Measurements from ENCODE around the gene GCNT4. TPM values are rescaled to one million over a fixed set of nuclear protein-coding genes. Genes with fewer than 3 reads are reported as not detected.

GCNT4 gene
- polyA plus RNA-seq, 2 of the 4 experiments (the other 2 are of a cell fraction) = 0.28 to 0.39 TPM

- H3K4me2 ChIP-seq = no peak overlapping the region
- H3K4me3 ChIP-seq = no peak overlapping the region
- CTCF ChIA-PET = interaction anchor here (1.1 to 1.6 kb wide), 2 partner anchors 11 to 13 kb away, joined by 3 to 4 read pairs; partner anchors contain the start of gene GCNT4
- TF ChIP-seq HOXB5 (CRISPR knock-in tag; IDR thresholded peaks at IDR 0.05) (no peak), CTCF (IDR thresholded peaks at IDR 0.05) (no peak), KDM1A (IDR thresholded peaks at IDR 0.05; ENCODE audit: low read depth) (no peak), RFX5 (IDR thresholded peaks at IDR 0.05) (no peak), ZFP36 (IDR thresholded peaks at IDR 0.05; ENCODE audit: borderline replicate concordance, partially characterized antibody) (no peak), USF2 (IDR thresholded peaks at IDR 0.05) (no peak), HEYL (CRISPR knock-in tag; IDR thresholded peaks at IDR 0.05) (no peak), ATOH8 (CRISPR knock-in tag; IDR thresholded peaks at IDR 0.05; ENCODE audit: low read depth) (no peak), ZC3H11A (IDR thresholded peaks at IDR 0.05) (no peak), MAX (IDR thresholded peaks at IDR 0.05) (no peak), EHF (CRISPR knock-in tag; IDR thresholded peaks at IDR 0.05) (no peak), ZNF302 (CRISPR knock-in tag; IDR thresholded peaks at IDR 0.05) (no peak), GATA3 (IDR thresholded peaks at IDR 0.05; ENCODE audit: borderline replicate concordance) (no peak)
- H3K9me3 ChIP-seq = no peaks in the 10 kb centered on the region
- 54% methylated on average over 2 of the region's 2 CpGs for WGBS (ENCODE audit: missing lambda C conversion rate)
- FAIRE-seq = no peak
- H3K27ac ChIP-seq = no peak overlapping the region
- H3K4me1 ChIP-seq = no peaks in the 10 kb centered on the region
- DNase-seq (ENCODE audit: low read depth in 1 of 2, low spot score in 1 of 2) = no peak
- POLR2A ChIA-PET = no interaction called here
- no peak for ATAC-seq
Observed at GRCh38 chr5:75062925-75063531, 10.7 kb upstream of the GCNT4 start.

DNA sequence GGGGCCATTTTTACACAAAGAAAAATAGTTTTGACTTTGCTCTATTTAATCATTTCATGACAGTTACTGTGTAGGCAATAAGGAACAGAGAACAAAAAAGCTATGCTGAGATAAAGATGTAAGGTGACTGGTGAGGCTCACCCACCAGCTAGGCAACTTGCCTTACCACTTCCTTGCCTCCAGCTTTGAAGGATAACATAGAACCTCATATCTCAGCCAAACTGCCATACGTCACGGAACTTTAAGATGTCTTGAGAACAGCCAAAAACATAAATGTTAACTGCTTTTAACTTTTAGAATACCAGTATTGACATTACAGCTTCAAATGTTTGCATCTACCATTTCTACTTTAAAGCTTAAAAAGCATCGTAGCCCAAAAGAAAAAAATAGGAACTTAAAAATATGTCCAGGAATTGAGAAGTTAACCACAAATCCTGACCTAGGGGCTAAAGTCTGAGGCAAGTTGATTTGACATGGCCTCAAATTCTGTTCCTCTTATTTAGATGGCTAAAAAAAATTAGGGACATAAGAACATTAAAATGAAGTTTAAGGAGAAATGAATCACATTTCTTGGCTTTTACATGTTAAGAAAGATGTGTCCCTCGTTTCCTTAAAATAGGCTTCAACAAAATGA lies 7.7 kb upstream of the GCNT4 start:
- ChIA-PET POLR2A (no interaction called here), CTCF (interaction anchor here (1.0 to 2.5 kb wide), 4 partner anchors 10 to 28 kb away, joined by 3 to 9 read pairs (median 3); no protein-coding TSS in a partner anchor)
- no peak overlapping the region for H3K4me2 ChIP-seq
- FAIRE-seq (peak; percentile 28), DNase-seq (ENCODE audit: low read depth in 1 of 2, low spot score in 1 of 2) (no peak), ATAC-seq (no peak)
- H3K4me1 ChIP-seq = no peaks in the 10 kb centered on the region
- no peak overlapping the region for H3K27ac ChIP-seq
- TF ChIP-seq E2F6 (IDR thresholded peaks at IDR 0.05; ENCODE audit: borderline replicate concordance, low read depth) (no peak), ATOH8 (CRISPR knock-in tag; IDR thresholded peaks at IDR 0.05; ENCODE audit: low read depth) (no peak), KDM5A (IDR thresholded peaks at IDR 0.05) (no peak), HOXB13 (CRISPR knock-in tag; IDR thresholded peaks at IDR 0.05; ENCODE audit: low read depth) (no peak), POLR2A (IDR thresholded peaks at IDR 0.05; ENCODE audit: low read length) (no peak), MAX (IDR thresholded peaks at IDR 0.05) (no peak)
- WGBS (ENCODE audit: missing lambda C conversion rate) = 66% methylated on average over 4 of the region's 4 CpGs
- H3K9me3 ChIP-seq = no peaks in the 10 kb centered on the region
- H3K4me3 ChIP-seq = no peak overlapping the region

Data from A549 (cell line).